ENCODE data around the gene LEFTY1.

GRCh38 chr1:225881959-225882693, 6.8 kb downstream of the LEFTY1 start, which contains the start of gene TMEM63A:
- TF ChIP-seq CTCF (conservative IDR thresholded peaks at IDR 0.05 in 1 of 2, IDR thresholded peaks at IDR 0.05 in 1 of 2; ENCODE audit: extremely low read depth in 1 of 2, insufficient read depth in 1 of 2, low read depth in 1 of 2, low read length in 2 of 2) (peak in 1 of 2 donors; percentile 40), EZH2 (IDR thresholded peaks at IDR 0.05; ENCODE audit: borderline replicate concordance, low read length) (no peak)

All from mammary epithelial cell (primary cell).